ENCODE results near the gene UNC45A. TPM values are rescaled to one million over a fixed set of nuclear protein-coding genes. Genes with fewer than 3 reads are reported as not detected.

UNC45A gene
- total RNA-seq, 4 donors from 2014 or later = 42.8 to 89.5 (median 65.4) TPM

DNA sequence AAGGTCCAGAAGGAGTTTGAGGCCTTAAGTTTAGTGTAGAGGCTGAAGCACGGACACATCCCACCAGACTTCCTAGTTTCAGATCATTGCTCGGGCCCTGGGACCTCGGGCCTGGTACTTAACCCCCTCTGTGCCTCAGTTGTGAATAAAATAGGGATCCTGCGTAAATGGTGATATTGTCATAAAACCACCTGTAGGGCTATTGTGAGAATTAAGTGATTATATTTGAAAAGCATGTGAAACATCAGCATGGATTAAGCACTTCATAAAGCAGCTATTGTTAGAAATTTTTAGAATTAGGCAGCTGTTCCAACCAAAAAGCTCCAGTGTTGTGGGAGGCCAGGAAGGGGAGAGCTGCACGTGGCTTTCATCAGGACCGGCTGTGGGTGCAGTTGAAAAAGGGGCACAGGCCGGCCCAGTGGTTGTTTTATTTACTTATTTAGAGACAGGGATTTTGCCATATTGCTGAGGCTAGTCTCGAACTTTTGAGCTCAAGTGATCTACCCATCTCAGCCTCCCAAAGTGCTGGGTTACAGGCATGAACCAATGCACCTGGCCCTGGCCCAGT, 24.0 kb downstream of the UNC45A start:
- Histone ChIP-seq H3K9me3 (no peaks in the 10 kb centered on the region), H3K27me3 (no peaks in the 10 kb centered on the region), H3K36me3 (no peaks in the 10 kb centered on the region), H3K27ac (no peak overlapping the region), H3K4me3 (no peak overlapping the region), H3K4me1 (peaks cover 0 to 5% of the 10 kb centered on the region in 2 donors)
- TF ChIP-seq, protein P1, sequence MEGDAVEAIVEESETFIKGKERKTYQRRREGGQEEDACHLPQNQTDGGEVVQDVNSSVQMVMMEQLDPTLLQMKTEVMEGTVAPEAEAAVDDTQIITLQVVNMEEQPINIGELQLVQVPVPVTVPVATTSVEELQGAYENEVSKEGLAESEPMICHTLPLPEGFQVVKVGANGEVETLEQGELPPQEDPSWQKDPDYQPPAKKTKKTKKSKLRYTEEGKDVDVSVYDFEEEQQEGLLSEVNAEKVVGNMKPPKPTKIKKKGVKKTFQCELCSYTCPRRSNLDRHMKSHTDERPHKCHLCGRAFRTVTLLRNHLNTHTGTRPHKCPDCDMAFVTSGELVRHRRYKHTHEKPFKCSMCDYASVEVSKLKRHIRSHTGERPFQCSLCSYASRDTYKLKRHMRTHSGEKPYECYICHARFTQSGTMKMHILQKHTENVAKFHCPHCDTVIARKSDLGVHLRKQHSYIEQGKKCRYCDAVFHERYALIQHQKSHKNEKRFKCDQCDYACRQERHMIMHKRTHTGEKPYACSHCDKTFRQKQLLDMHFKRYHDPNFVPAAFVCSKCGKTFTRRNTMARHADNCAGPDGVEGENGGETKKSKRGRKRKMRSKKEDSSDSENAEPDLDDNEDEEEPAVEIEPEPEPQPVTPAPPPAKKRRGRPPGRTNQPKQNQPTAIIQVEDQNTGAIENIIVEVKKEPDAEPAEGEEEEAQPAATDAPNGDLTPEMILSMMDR (IDR thresholded peaks at IDR 0.05) = no peak
- no peak for DNase-seq
- intact Hi-C loops (cut with DNase I; ENCODE audit: low total_unique reads) = no loop called here

DNA sequence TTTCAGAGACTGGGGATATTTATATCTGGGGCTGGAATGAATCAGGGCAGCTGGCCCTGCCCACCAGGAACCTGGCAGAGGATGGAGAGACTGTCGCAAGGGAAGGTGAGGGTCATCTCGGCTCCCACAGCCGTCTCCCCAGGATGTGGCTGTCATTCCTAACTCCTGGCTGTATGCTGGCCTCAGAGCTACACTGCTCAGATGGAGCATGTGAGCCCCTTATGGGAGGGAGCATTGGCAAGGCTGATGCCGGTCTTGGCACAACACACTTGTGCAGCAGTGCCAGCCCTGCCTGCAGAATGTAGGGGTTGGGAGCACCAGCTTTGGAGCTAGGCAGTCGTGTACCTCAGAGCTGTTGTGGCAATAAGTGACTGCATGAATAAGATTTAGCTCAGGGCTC, 24.8 kb downstream of the UNC45A start:
- intact Hi-C loops (cut with DNase I; ENCODE audit: low total_unique reads) = no loop called here
- peaks cover 0 to 5% of the 10 kb centered on the region in 2 donors for H3K4me1 ChIP-seq

DNA sequence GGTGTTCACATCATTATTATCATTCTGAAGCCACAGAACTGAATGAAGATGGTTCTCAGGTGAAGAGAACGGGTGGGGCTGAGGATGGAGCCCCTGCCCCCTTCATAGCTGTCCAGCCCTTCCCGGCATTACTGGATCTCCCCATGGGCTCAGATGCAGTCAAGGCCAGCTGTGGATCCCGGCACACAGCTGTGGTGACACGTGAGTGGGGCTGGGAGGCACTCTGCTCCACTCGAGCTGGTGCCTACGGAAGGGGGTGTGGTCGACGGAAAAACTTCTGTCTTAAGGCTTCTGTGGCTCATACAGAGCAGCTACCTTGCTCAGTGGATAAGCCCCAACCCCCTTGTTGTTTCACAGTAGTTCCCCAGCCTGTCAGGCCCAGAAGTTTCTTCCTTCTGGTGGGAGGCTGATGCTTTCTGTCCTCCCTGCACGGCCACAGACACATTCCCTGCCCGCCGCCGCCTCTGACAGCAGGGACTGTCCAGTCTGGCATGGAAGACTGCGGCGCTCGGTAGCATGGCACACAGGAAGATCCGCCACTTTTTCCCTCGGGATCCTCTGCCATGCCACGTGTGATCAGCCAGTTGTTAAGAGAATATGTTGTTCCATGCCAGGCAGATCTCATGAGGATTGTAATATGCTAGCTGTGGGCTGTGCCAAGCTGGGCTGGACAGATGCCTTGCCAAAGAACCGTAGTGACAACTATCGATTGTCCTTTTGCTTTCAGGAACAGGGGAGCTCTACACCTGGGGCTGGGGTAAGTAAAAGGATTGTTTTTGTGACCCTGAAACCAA, 25.4 kb downstream of the UNC45A start:
- H3K4me3 ChIP-seq = no peak overlapping the region
- H3K27me3 ChIP-seq = no peaks in the 10 kb centered on the region
- no peaks in the 10 kb centered on the region for H3K9me3 ChIP-seq
- peaks cover 0 to 5% of the 10 kb centered on the region in 2 donors for H3K4me1 ChIP-seq
- intact Hi-C loops (cut with DNase I; ENCODE audit: low total_unique reads) = no loop called here
- H3K27ac ChIP-seq = no peak overlapping the region
- no peak for DNase-seq
- no peaks in the 10 kb centered on the region for H3K36me3 ChIP-seq
- TF ChIP-seq, protein P1 (IDR thresholded peaks at IDR 0.05) = no peak
- TF ChIP-seq POLR2A (IDR thresholded peaks at IDR 0.05) = no peak

More for the DNA sequence above, 24.8 kb downstream of the UNC45A start:
- H3K9me3 ChIP-seq = no peaks in the 10 kb centered on the region
- H3K36me3 ChIP-seq = no peaks in the 10 kb centered on the region
- DNase-seq = no peak
- TF ChIP-seq, protein P1 (IDR thresholded peaks at IDR 0.05) = no peak
- no peak for TF ChIP-seq POLR2A (IDR thresholded peaks at IDR 0.05)
- no peak overlapping the region for H3K27ac ChIP-seq
- H3K4me3 ChIP-seq = no peak overlapping the region
- no peaks in the 10 kb centered on the region for H3K27me3 ChIP-seq

DNA sequence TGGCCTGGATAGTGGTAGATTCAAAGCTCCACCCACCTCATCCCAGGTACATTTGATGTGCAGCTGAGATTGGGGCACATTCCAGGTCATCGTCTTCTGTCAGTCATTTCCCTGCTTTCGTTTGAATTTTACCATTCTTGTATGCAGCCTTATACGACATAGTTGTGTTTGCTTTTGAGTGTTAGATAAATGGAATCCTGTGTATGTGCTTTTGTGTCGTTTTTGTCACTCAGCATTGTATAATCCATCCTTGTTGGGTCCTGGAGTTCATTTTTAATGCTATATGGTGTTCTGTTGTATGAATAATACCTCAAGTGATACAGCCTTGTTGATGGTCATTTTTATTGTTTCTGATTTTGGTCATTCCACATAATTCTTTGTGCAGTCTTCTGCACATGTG, 26.9 kb downstream of the UNC45A start:
- no peaks in the 10 kb centered on the region for H3K4me1 ChIP-seq
- no peak overlapping the region for H3K4me3 ChIP-seq
- H3K27me3 ChIP-seq = no peaks in the 10 kb centered on the region
- DNase-seq = no peak
- H3K9me3 ChIP-seq = no peaks in the 10 kb centered on the region
- H3K36me3 ChIP-seq = no peaks in the 10 kb centered on the region
- no peak overlapping the region for H3K27ac ChIP-seq
- intact Hi-C loops (cut with DNase I; ENCODE audit: low total_unique reads) = no loop called here
- TF ChIP-seq, protein P1 (IDR thresholded peaks at IDR 0.05) = no peak
- no peak for TF ChIP-seq POLR2A (IDR thresholded peaks at IDR 0.05)

GRCh38 chr15:90966262-90966661, 31.2 kb downstream of the UNC45A start:
- no peak overlapping the region for H3K27ac ChIP-seq
- H3K9me3 ChIP-seq = no peaks in the 10 kb centered on the region
- H3K27me3 ChIP-seq = no peaks in the 10 kb centered on the region
- H3K36me3 ChIP-seq = no peaks in the 10 kb centered on the region
- no peak for TF ChIP-seq POLR2A (IDR thresholded peaks at IDR 0.05)
- TF ChIP-seq, protein P1 (IDR thresholded peaks at IDR 0.05) = no peak
- no peak overlapping the region for H3K4me3 ChIP-seq
- DNase-seq = no peak
- intact Hi-C loops (cut with DNase I; ENCODE audit: low total_unique reads) = no loop called here
- no peaks in the 10 kb centered on the region for H3K4me1 ChIP-seq
